GM19455 (cell line): Measurements from ENCODE around the gene EPHA5.

Experiments
- ATAC-seq: cut with Tn5 transposase; IDR thresholded peaks from one replicate; pipeline ENCODE4 v1.9.1; 2021; ENCODE audit not compliant: unreplicated experiment

Gene EPHA5

GRCh38 chr4:65508168-65508567 is 162.1 kb downstream of the EPHA5 start:
- ATAC-seq: no peak

GRCh38 chr4:65502131-65502701 is 168.1 kb downstream of the EPHA5 start:
- no peak for ATAC-seq

GRCh38 chr4:65498606-65499005 is 171.7 kb downstream of the EPHA5 start:
- no peak for ATAC-seq

- ATAC-seq: no peak
Measured at GRCh38 chr4:65495439-65495838, 174.8 kb downstream of the EPHA5 start.

GRCh38 chr4:65482410-65482809 is 187.9 kb downstream of the EPHA5 start:
- ATAC-seq: no peak

GRCh38 chr4:65472531-65472930 is 197.8 kb downstream of the EPHA5 start:
- ATAC-seq: no peak

- no peak for ATAC-seq
Measured at GRCh38 chr4:65467068-65467680, 203.1 kb downstream of the EPHA5 start.

GRCh38 chr4:65461781-65462180 is 208.5 kb downstream of the EPHA5 start:
- ATAC-seq: no peak

- no peak for ATAC-seq
Measured at GRCh38 chr4:65457011-65457410, 213.3 kb downstream of the EPHA5 start.

GRCh38 chr4:65456579-65456978 is 213.7 kb downstream of the EPHA5 start:
- no peak for ATAC-seq

GRCh38 chr4:65453398-65453797 is 216.9 kb downstream of the EPHA5 start:
- no peak for ATAC-seq

GRCh38 chr4:65450899-65451298 is 219.4 kb downstream of the EPHA5 start:
- ATAC-seq: no peak

- ATAC-seq: no peak
Measured at GRCh38 chr4:65437102-65437501, 233.2 kb downstream of the EPHA5 start.

GRCh38 chr4:65422109-65422508 is 248.2 kb downstream of the EPHA5 start:
- no peak for ATAC-seq

- no peak for ATAC-seq
Measured at GRCh38 chr4:65420036-65420435, 250.3 kb downstream of the EPHA5 start.

GRCh38 chr4:65416891-65417290 is 253.4 kb downstream of the EPHA5 start:
- no peak for ATAC-seq

- ATAC-seq: no peak
Measured at GRCh38 chr4:65407483-65407882, 262.8 kb downstream of the EPHA5 start.

- ATAC-seq: no peak
Measured at GRCh38 chr4:65401083-65401482, 269.2 kb downstream of the EPHA5 start.

- ATAC-seq: no peak
Measured at GRCh38 chr4:65399084-65399483, 271.2 kb downstream of the EPHA5 start.

GRCh38 chr4:65393078-65393477 is 277.2 kb downstream of the EPHA5 start:
- no peak for ATAC-seq

- no peak for ATAC-seq
Measured at GRCh38 chr4:65392488-65392887, 277.8 kb downstream of the EPHA5 start.

GRCh38 chr4:65391814-65392213 is 278.5 kb downstream of the EPHA5 start:
- ATAC-seq: no peak

GRCh38 chr4:65391382-65391781 is 278.9 kb downstream of the EPHA5 start:
- no peak for ATAC-seq
